Gastroesophageal sphincter (tissue), 3 donors: ENCODE results near the gene OPCML.

Experiments used
- CTCF ChIP-seq, 4 experiments: fragments of 200-600 bp in 2 of 4; fragments of 450-650 bp in 2 of 4; sonication (generic) in 1 of 4; IDR thresholded peaks; one replicate each; pipeline ENCODE4 v1.5.1; 2017 to 2019; ENCODE audit warnings: antibody characterized with exemption in 4 of 4, mild to moderate bottlenecking in 2 of 4, moderate library complexity in 2 of 4
- POLR2A ChIP-seq, 2 donors: fragments of 450-650 bp; IDR thresholded peaks; one replicate each; pipeline ENCODE4 v1.6.1; 2017; ENCODE audit warnings: antibody characterized with exemption in 2 of 2, mild to moderate bottlenecking in 2 of 2, moderate library complexity in 1 of 2

DNA sequence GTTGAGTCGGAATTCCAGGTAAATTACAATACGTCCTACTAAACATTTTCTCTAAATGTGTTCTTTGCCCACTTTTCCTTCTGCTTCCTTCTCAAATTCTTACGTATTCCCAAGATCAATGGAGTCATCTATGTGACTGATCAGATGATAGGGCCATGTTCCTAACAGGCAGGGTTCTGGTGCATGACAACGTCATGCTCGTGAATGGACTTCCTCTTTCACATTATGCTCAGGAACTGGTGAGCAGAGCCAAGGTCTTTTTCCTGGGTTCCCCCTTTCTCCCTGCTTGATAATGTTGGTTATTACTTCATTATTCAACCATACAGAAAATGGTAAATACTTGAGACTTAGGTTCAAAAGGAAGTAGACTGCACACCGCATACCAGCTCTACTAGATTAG is 789.4 kb downstream of the OPCML start:
- TF ChIP-seq CTCF (IDR thresholded peaks at IDR 0.05) (no peak), POLR2A (IDR thresholded peaks at IDR 0.05) (no peak)
